Measurements from ENCODE around the gene ALMS1.
"Not testable (repeated sequence)": the region's sequence is repeated elsewhere in the genome, so short reads cannot be mapped to it uniquely, and the experiment has no call there.

The ALMS1 gene

GRCh38 chr2:73406996-73407395, 21.4 kb downstream of the ALMS1 start:
- DNase-seq, result no peak

- DNase-seq, result no peak
Observed at GRCh38 chr2:73408198-73408597, 22.6 kb downstream of the ALMS1 start.

- no peak for DNase-seq
Observed at GRCh38 chr2:73414696-73415095, 29.1 kb downstream of the ALMS1 start.

- DNase-seq, result no peak
Observed at GRCh38 chr2:73415906-73416305, 30.3 kb downstream of the ALMS1 start.

GRCh38 chr2:73418343-73418742, 32.7 kb downstream of the ALMS1 start:
- DNase-seq, result no peak

- DNase-seq, result no peak
Observed at GRCh38 chr2:73423913-73424312, 38.3 kb downstream of the ALMS1 start.

- DNase-seq, result no peak
Observed at GRCh38 chr2:73426176-73426575, 40.5 kb downstream of the ALMS1 start.

GRCh38 chr2:73436019-73436418, 50.4 kb downstream of the ALMS1 start:
- DNase-seq, result no peak

- DNase-seq, result no peak
Observed at GRCh38 chr2:73444202-73444601, 58.6 kb downstream of the ALMS1 start.

- no peak for DNase-seq
Observed at GRCh38 chr2:73448856-73449255, 63.2 kb downstream of the ALMS1 start.

- no peak for DNase-seq
Observed at GRCh38 chr2:73449404-73449803, 63.8 kb downstream of the ALMS1 start.

GRCh38 chr2:73451263-73451972, 65.8 kb downstream of the ALMS1 start:
- no peak for DNase-seq

GRCh38 chr2:73457982-73458381, 72.3 kb downstream of the ALMS1 start:
- no peak for DNase-seq

GRCh38 chr2:73462388-73462787, 76.8 kb downstream of the ALMS1 start:
- DNase-seq, result not testable (repeated sequence)

GRCh38 chr2:73468376-73468775, 82.7 kb downstream of the ALMS1 start:
- DNase-seq, result no peak

GRCh38 chr2:73483874-73484273, 98.2 kb downstream of the ALMS1 start:
- DNase-seq, result not testable (repeated sequence)

GRCh38 chr2:73487112-73487657, 101.5 kb downstream of the ALMS1 start:
- no peak for DNase-seq

- no peak for DNase-seq
Observed at GRCh38 chr2:73488079-73488478, 102.4 kb downstream of the ALMS1 start.

GRCh38 chr2:73489053-73489452, 103.4 kb downstream of the ALMS1 start:
- no peak for DNase-seq

GRCh38 chr2:73494031-73494430, 108.4 kb downstream of the ALMS1 start:
- no peak for DNase-seq

- DNase-seq, result no peak
Observed at GRCh38 chr2:73503992-73504570, 118.4 kb downstream of the ALMS1 start.

GRCh38 chr2:73504850-73505249, 119.2 kb downstream of the ALMS1 start:
- not testable (repeated sequence) for DNase-seq

GRCh38 chr2:73510470-73510869, 124.8 kb downstream of the ALMS1 start:
- not testable (repeated sequence) for DNase-seq

GRCh38 chr2:73516033-73516432, 130.4 kb downstream of the ALMS1 start:
- no peak for DNase-seq

GRCh38 chr2:73528688-73529087, 143.1 kb downstream of the ALMS1 start:
- DNase-seq, result no peak

All from CD4-positive, alpha-beta T cell treated with Interleukin-12 subunit alpha and Interleukin-12 subunit beta, for 1 hour (primary cell).